Esophagus squamous epithelium (tissue), 4 donors: ENCODE data around the gene SLC38A9.

Source experiments
- CTCF ChIP-seq, 6 experiments: fragments of 450-650 bp in 4 of 6; fragments of 200-600 bp in 2 of 6; sonication (generic) in 2 of 6; IDR thresholded peaks; one replicate each; pipeline ENCODE4 v1.5.1; 2016 to 2019; ENCODE audit warnings: antibody characterized with exemption in 6 of 6, mild to moderate bottlenecking in 4 of 6, moderate library complexity in 4 of 6
- POLR2A ChIP-seq, 4 donors: fragments of 450-650 bp; IDR thresholded peaks; one replicate each; pipeline ENCODE4 v1.6.1; 2017; ENCODE audit warnings: antibody characterized with exemption in 4 of 4, mild to moderate bottlenecking in 4 of 4, moderate library complexity in 3 of 4

- TF ChIP-seq POLR2A (IDR thresholded peaks at IDR 0.05), result no peak
- TF ChIP-seq CTCF (IDR thresholded peaks at IDR 0.05), result no peak
These were observed 20.5 kb upstream of the SLC38A9 start for GRCh38 chr5:55732585-55732984.
